GM23248 (cell line): ENCODE data around the gene CIROP. TPM values are rescaled to one million over a fixed set of nuclear protein-coding genes. Genes with fewer than 3 reads are reported as not detected.

ENCODE experiments used
- DNase-seq: peaks from one replicate; pipeline ENCODE4 v3.0.0-alpha.2; 2015
- H2AFZ ChIP-seq: fragments of 200-600 bp; sonication (generic); 2 replicates; pipeline ENCODE4 v1.6.1; 2016; ENCODE audit warnings: antibody characterized with exemption
- H3F3A ChIP-seq: fragments of 200-600 bp; sonication (generic); 2 replicates; pipeline ENCODE4 v1.6.1; 2016; ENCODE audit warnings: mild to moderate bottlenecking, antibody characterized with exemption, mixed run types; ENCODE audit not compliant: insufficient read depth
- H3K27ac ChIP-seq: fragments of 200-600 bp; sonication (generic); 2 replicates; pipeline ENCODE4 v1.5.1; 2016; ENCODE audit warnings: mild to moderate bottlenecking
- H3K27me3 ChIP-seq: fragments of 200-600 bp; sonication (generic); replicated peaks from 2 replicates; pipeline ENCODE4 v1.6.1; 2016; ENCODE audit warnings: mild to moderate bottlenecking; ENCODE audit not compliant: insufficient read depth
- H3K36me3 ChIP-seq: fragments of 200-600 bp; sonication (generic); 2 replicates; pipeline ENCODE4 v1.6.1; 2016; ENCODE audit warnings: low read depth, mild to moderate bottlenecking
- H3K4me1 ChIP-seq: fragments of 200-600 bp; sonication (generic); 2 replicates; pipeline ENCODE4 v1.6.1; 2016; ENCODE audit warnings: mild to moderate bottlenecking; ENCODE audit not compliant: insufficient read depth
- H3K4me2 ChIP-seq: fragments of 200-600 bp; sonication (generic); one replicate; pipeline ENCODE4 v1.6.1; 2016; ENCODE audit warnings: mild to moderate bottlenecking; ENCODE audit not compliant: unreplicated experiment
- H3K4me3 ChIP-seq: fragments of 200-600 bp; sonication (generic); 2 replicates; pipeline ENCODE4 v1.5.1; 2016; ENCODE audit warnings: mild to moderate bottlenecking
- H3K79me2 ChIP-seq: fragments of 200-600 bp; sonication (generic); 2 replicates; pipeline ENCODE4 v1.6.1; 2016; ENCODE audit warnings: mild to moderate bottlenecking; ENCODE audit not compliant: insufficient read depth
- H3K9ac ChIP-seq: fragments of 200-600 bp; sonication (generic); 2 replicates; pipeline ENCODE4 v1.6.1; 2016; ENCODE audit warnings: mild to moderate bottlenecking
- H3K9me2 ChIP-seq: fragments of 200-600 bp; sonication (generic); 2 replicates; pipeline ENCODE4 v1.6.1; 2016; ENCODE audit warnings: mixed run types, mild to moderate bottlenecking, moderate library complexity; ENCODE audit not compliant: insufficient read depth
- H3K9me3 ChIP-seq: fragments of 200-600 bp; sonication (generic); one replicate; pipeline ENCODE4 v1.6.1; 2017; ENCODE audit warnings: low read depth
- H4K20me1 ChIP-seq: fragments of 200-600 bp; sonication (generic); 2 replicates; pipeline ENCODE4 v1.6.0; 2016; ENCODE audit not compliant: insufficient read depth
- EZH2 ChIP-seq: fragments of 200-600 bp; sonication (generic); IDR thresholded peaks from 2 replicates; pipeline ENCODE4 v1.6.1; 2018; ENCODE audit warnings: antibody characterized with exemption, mild to moderate bottlenecking; ENCODE audit not compliant: insufficient read depth, poor library complexity, severe bottlenecking
- EZH2phosphoT487 ChIP-seq: fragments of 200-600 bp; sonication (generic); IDR thresholded peaks from 2 replicates; pipeline ENCODE4 v1.6.1; 2018; ENCODE audit warnings: antibody characterized with exemption, moderate library complexity, mild to moderate bottlenecking, low read depth; ENCODE audit not compliant: insufficient read depth
- WGBS, 2 experiments: methylation state at CpG; one replicate each; pipeline ENCODE4 v1.1.6; 2015 to 2017; ENCODE audit warnings: low lambda C conversion rate in 2 of 2, low coverage in 1 of 2; ENCODE audit errors: missing lambda C conversion rate in 2 of 2; 5-methylcytosine and 5-hydroxymethylcytosine counted together
- in situ Hi-C: fragments of 300-500 bp; cut with MboI; formaldehyde crosslinking; loops from 2 replicates; pipeline ENCODE4 v1.15.0; 2020
- polyA plus RNA-seq: library from polyadenylated mRNA; unstranded; fragments of >200 nt; fragmentation: Nextera tagmentation; extraction: Ambion mirVana; gene quantifications from 2 replicates; pipeline ENCODE4 v1.2.1, GENCODE V29; 2016
- total RNA-seq: library from RNA; depleted of rRNA; stranded (reverse); fragments of >200 nt; shearing (Covaris generic); gene quantifications from 2 replicates; pipeline ENCODE4 v1.2.3, GENCODE V29; 2014

CIROP gene
- total and polyA plus RNA-seq, 2 experiments from 2014 or later = not detected

DNA sequence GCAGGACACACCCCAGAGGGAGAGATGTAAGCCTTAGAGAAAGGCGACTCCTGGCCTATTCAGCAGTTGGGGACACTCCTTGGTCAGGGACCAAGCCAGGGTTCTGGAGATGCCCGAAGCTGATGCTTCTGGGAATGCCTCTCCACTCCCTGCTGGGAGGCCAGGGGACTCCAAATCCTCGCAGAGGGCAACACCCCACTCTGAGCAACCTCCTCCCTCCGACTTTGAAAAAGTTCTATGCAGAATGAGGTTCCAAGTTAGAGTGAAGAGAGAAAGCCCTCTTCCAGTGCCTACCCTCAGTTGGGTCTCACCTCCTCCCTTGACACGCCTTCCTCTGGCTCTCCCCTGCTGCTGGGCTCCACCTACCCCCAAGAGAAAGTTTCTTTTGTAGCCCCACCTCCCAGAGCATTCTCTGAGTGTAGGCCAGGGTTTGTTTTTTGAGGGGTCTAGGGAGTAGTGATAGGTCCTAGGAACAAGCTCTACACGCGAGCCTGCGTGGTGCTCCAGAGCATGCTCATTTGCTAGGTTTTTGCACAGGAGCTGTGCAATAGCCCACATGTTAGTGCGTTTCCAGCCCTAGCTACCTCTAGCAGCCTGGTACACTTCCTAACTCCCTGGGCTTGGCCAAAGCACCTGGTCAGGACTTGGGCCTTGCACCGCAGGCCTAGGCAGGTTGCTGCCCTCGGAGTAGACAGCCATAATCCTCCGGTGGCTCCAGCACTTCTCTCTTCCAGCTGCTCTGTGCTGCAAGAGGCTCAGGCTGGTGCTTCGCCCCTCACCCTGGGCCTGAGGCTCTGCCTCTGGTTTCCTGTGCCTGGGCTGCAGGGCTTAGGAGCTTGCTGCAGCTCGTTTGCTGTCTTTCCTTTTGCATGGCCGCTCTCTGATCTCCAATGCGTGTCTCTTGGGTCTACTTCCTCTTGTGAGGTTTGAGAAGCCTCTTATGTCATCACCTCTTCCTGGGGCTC lies 14.9 kb upstream of the CIROP start:
- Histone ChIP-seq H3K27ac (no peak overlapping the region), H3K27me3 (no peaks in the 10 kb centered on the region), H2AFZ (no peak overlapping the region), H4K20me1 (no peaks in the 10 kb centered on the region), H3K9ac (no peak overlapping the region), H3K9me2 (no peaks in the 10 kb centered on the region), H3K79me2 (no peaks in the 10 kb centered on the region), H3K4me2 (no peak overlapping the region), H3K4me3 (no peak overlapping the region), H3K36me3 (no peaks in the 10 kb centered on the region), H3K4me1 (peaks cover 31% of the 10 kb centered on the region), H3F3A (peaks cover 15% of the 10 kb centered on the region), H3K9me3 (no peaks in the 10 kb centered on the region)
- in situ Hi-C loops = no loop called here
- 79 to 80% methylated on average over 16 of the region's 16 CpGs for WGBS, 2 experiments
- TF ChIP-seq EZH2phosphoT487 (no peak), EZH2 (no peak)
- DNase-seq = no peak

GRCh38 chr14:23118506-23119362 lies 13.9 kb upstream of the CIROP start, which contains the start of gene CEBPE:
Gene CEBPE (minus strand): TSS chr14:23119255. CDS start chr14:23119091, 164 bp downstream.
- Histone ChIP-seq H4K20me1 (no peaks in the 10 kb centered on the region), H3F3A (peaks cover 14% of the 10 kb centered on the region), H3K9me3 (no peaks in the 10 kb centered on the region), H2AFZ (no peak within 1 kb of the TSS), H3K9ac (no peak within 1 kb of the TSS), H3K9me2 (no peaks in the 10 kb centered on the region), H3K4me2 (no peak within 1 kb of the TSS), H3K4me1 (peaks cover 35% of the 10 kb centered on the region), H3K4me3 (no peak within 1 kb of the TSS), H3K36me3 (no peaks in the 10 kb centered on the region), H3K27me3 (no peaks in the 10 kb centered on the region), H3K27ac (no peak within 1 kb of the TSS), H3K79me2 (no peaks in the 10 kb centered on the region)
- in situ Hi-C loops = no loop called here
- 87 to 90% methylated on average over 13 to 30 of the region's 32 CpGs for WGBS, 2 experiments
- no peak for DNase-seq
- TF ChIP-seq EZH2phosphoT487 = no peak
- TF ChIP-seq EZH2 = no peak

DNA sequence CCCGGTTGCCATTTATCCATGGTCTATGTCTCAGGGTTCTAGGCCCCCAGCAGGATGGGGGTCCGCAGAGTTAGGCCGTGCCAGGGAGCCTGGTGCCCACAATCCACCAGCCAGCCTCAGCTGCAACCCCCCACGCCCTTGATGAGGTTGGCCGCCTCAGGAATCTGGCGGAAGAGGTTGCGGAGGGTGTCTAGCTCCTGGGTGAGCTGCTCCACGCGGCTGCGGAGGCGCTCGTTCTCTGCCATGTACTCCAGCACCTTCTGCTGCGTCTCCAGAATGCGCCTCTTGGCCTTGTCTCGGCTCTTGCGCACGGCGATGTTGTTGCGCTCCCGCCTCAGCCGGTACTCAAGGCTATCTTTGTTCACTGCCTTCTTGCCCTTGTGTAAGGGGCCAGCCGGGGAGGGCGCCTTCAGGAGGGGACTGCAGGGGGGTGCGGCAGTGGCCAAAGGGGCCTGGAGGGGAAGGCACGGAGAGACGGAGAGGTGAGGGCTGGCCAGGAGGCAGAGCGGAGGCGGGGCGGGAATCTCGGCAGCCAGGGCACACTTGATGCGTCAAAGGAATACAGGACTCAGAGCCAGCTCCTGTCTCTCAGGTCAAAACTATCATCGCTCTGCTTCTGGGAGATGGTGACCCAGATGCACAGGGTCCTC lies 12.7 kb upstream of the CIROP start:
- no peak overlapping the region for H3K27ac ChIP-seq
- 90 to 94% methylated on average over 28 to 32 of the region's 32 CpGs for WGBS, 2 experiments
- H4K20me1 ChIP-seq = no peaks in the 10 kb centered on the region
- H3K9ac ChIP-seq = no peak overlapping the region
- H2AFZ ChIP-seq = no peak overlapping the region
- no peak for DNase-seq
- no peaks in the 10 kb centered on the region for H3K27me3 ChIP-seq
- H3F3A ChIP-seq = peaks cover 13% of the 10 kb centered on the region
- no peaks in the 10 kb centered on the region for H3K36me3 ChIP-seq
- no peaks in the 10 kb centered on the region for H3K9me3 ChIP-seq
- no peak overlapping the region for H3K4me3 ChIP-seq
- H3K4me2 ChIP-seq = no peak overlapping the region
- no peak for TF ChIP-seq EZH2phosphoT487
- no peak for TF ChIP-seq EZH2
- in situ Hi-C loops = no loop called here
- H3K9me2 ChIP-seq = no peaks in the 10 kb centered on the region
- peaks cover 45% of the 10 kb centered on the region for H3K4me1 ChIP-seq
- H3K79me2 ChIP-seq = no peaks in the 10 kb centered on the region

- H4K20me1 ChIP-seq = no peaks in the 10 kb centered on the region
- H3K27ac ChIP-seq = peak overlapping the region; percentile 83
- TF ChIP-seq EZH2phosphoT487 (no peak), EZH2 (no peak)
- H3F3A ChIP-seq = peaks cover 9% of the 10 kb centered on the region; the same call in 1 of the 2 replicates
- H3K9ac ChIP-seq = peak overlapping the region; percentile 68; the same call in 1 of the 2 replicates
- H2AFZ ChIP-seq = no peak overlapping the region
- H3K4me3 ChIP-seq = no peak overlapping the region
- H3K9me3 ChIP-seq = no peaks in the 10 kb centered on the region
- H3K4me2 ChIP-seq = no peak overlapping the region
- WGBS, 2 experiments = 78 to 86% methylated on average over 5 of the region's 5 CpGs
- H3K36me3 ChIP-seq = no peaks in the 10 kb centered on the region
- no peaks in the 10 kb centered on the region for H3K79me2 ChIP-seq
- H3K27me3 ChIP-seq = no peaks in the 10 kb centered on the region
- H3K4me1 ChIP-seq = peaks cover 34% of the 10 kb centered on the region
- in situ Hi-C loops = no loop called here
- DNase-seq = no peak
- H3K9me2 ChIP-seq = no peaks in the 10 kb centered on the region
Observed at GRCh38 chr14:23115918-23116317, 11.1 kb upstream of the CIROP start.
